IPS-18c (cell line): Measurements from ENCODE around the gene OSBPL9.

Source experiments
- H3K4me3 ChIP-seq: 2 replicates; pipeline ENCODE4 v1.7.0; 2013; ENCODE audit warnings: low read depth, mild to moderate bottlenecking, low read length, moderate library complexity; ENCODE audit not compliant: insufficient read depth
- H3K9me3 ChIP-seq: one replicate; pipeline ENCODE4 v1.6.1; 2013; ENCODE audit warnings: mild to moderate bottlenecking, low read length, moderate library complexity; ENCODE audit not compliant: control insufficient read depth, insufficient read depth

Gene OSBPL9

DNA sequence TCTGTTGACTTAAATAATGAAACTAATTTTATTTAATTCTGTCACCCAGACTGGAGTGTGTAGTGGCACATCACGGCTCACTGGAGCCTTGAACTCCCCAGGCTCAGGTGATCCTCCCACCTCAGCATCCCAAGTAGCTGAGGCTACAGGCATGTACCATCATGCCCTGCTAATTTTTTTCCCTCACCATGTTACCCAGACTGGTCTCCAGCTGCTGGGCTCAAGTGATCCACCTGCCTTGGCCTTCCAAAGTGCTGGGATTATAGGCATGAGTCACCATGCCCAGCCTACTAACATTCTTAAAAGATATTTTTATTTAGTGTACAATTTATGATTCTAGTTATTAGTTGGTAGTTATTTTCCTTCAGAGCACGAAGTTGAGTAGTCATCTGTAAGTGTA lies 212.2 kb downstream of the OSBPL9 start:
- no peak overlapping the region for H3K4me3 ChIP-seq
- H3K9me3 ChIP-seq = peaks cover 2% of the 10 kb centered on the region

DNA sequence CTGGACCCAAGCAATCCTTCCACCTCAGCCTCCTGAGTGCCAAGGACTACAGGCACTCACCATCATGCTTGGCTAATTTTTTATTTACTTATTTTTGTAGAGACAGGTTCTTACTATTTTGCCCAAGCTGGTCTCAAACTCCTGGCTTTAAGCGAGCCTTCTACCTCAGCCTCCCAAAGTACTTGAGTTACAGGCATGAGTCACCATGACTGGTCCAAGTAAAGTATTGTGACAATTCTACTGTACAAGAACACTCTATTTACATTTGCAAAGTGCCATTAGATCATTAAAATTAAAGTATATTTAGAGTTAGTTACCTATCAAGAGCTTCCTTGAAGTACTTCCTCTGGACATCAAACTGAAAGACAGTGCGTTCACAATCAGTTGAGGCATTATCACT lies 216.8 kb downstream of the OSBPL9 start:
- Histone ChIP-seq H3K4me3 (no peak overlapping the region), H3K9me3 (peaks cover 2% of the 10 kb centered on the region)

DNA sequence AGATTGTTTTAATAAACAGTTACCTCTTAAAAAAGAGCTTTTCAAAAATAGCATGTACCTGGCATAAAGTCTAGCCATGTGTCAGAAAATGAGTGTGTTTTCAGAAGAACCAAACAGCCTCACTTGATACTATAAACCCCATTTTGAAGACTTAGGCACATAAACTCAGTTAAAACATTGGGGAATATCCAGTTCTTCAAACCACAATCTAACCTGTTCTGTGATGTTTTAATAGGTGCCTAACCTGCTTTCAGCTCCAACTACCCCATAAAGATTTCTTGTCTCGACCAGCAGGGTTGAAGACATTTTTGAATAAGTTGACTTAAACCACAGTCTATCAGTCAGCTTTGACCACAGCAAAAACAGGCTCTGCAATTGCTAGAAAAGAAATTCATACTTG lies 220.4 kb downstream of the OSBPL9 start:
- Histone ChIP-seq H3K9me3 (peaks cover 2% of the 10 kb centered on the region), H3K4me3 (no peak overlapping the region)
